Tibial artery (tissue), 4 donors: ENCODE data around the gene CARD9.

Source experiments
- DNase-seq, 2 donors: peaks; one replicate each; pipeline ENCODE4 v3.0.0-alpha.2; 2019
- H3K27ac ChIP-seq, 2 donors: fragments of 200-600 bp; sonication (generic) in 1 of 2; 1 replicate in 1 of 2; 2 replicates in 1 of 2; pipeline ENCODE4 v1.5.1; 2018 to 2019; ENCODE audit warnings: mild to moderate bottlenecking in 1 of 2
- H3K27me3 ChIP-seq, 2 donors: fragments of 200-600 bp; sonication (generic) in 1 of 2; one replicate each; pipeline versions ENCODE4 v1.5.1 to v1.6.0; 2016 to 2019
- H3K36me3 ChIP-seq, 3 donors: fragments of 200-600 bp; sonication (generic) in 2 of 3; one replicate each; pipeline ENCODE4 v1.5.1; 2016 to 2019; ENCODE audit warnings: mild to moderate bottlenecking in 2 of 3
- H3K4me1 ChIP-seq, 4 donors: fragments of 200-600 bp; sonication (generic) in 2 of 4; 1 replicate in 3 of 4; 2 replicates in 1 of 4; pipeline ENCODE4 v1.5.1; 2016 to 2019
- H3K4me3 ChIP-seq, 2 donors: fragments of 200-600 bp; sonication (generic) in 1 of 2; 1 replicate in 1 of 2; 2 replicates in 1 of 2; pipeline ENCODE4 v1.5.1; 2018 to 2019; ENCODE audit warnings: mild to moderate bottlenecking in 2 of 2
- H3K9me3 ChIP-seq, 3 donors: fragments of 200-600 bp; sonication (generic) in 1 of 3; one replicate each; pipeline ENCODE4 v1.5.1; 2016 to 2019
- intact Hi-C: fragments of 100-400 bp; cut with DNase I; formaldehyde crosslinking; loops from one replicate; pipeline ENCODE4 v1.15.0; 2023; ENCODE audit warnings: low total_unique reads
- TF ChIP-seq, protein P1 (sequence below), 2 experiments: fragments of 200-600 bp in 1 of 2; fragments of 450-650 bp in 1 of 2; IDR thresholded peaks; one replicate each; pipeline ENCODE4 v1.5.1; 2017 to 2019; ENCODE audit warnings: antibody characterized with exemption in 2 of 2, mild to moderate bottlenecking in 1 of 2, moderate library complexity in 1 of 2

CARD9 gene

DNA sequence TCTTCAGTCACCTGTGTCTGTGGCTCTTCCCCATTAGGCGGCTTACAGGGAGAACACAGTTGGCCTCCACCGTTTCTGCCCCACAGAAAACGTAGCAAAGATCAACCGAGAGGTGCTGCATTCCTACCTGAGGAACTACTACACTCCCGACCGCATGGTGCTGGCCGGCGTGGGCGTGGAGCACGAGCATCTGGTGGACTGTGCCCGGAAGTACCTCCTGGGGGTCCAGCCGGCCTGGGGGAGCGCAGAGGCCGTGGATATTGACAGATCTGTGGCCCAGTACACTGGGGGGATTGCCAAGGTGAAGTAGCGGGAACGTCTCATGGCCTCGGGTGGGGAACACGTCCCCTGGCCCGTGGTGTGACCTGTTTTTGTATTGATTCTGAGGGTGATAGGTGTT, 43.4 kb upstream of the CARD9 start:
- Histone ChIP-seq H3K4me3 (no peak overlapping the region), H3K9me3 (no peaks in the 10 kb centered on the region), H3K27ac (no peak overlapping the region), H3K4me1 (peaks cover 0 to 5% (median 1%) of the 10 kb centered on the region in 4 donors), H3K27me3 (no peaks in the 10 kb centered on the region), H3K36me3 (peaks cover 83 to 94% (median 93%) of the 10 kb centered on the region in 3 donors)
- DNase-seq: no peak
- TF ChIP-seq, protein P1, sequence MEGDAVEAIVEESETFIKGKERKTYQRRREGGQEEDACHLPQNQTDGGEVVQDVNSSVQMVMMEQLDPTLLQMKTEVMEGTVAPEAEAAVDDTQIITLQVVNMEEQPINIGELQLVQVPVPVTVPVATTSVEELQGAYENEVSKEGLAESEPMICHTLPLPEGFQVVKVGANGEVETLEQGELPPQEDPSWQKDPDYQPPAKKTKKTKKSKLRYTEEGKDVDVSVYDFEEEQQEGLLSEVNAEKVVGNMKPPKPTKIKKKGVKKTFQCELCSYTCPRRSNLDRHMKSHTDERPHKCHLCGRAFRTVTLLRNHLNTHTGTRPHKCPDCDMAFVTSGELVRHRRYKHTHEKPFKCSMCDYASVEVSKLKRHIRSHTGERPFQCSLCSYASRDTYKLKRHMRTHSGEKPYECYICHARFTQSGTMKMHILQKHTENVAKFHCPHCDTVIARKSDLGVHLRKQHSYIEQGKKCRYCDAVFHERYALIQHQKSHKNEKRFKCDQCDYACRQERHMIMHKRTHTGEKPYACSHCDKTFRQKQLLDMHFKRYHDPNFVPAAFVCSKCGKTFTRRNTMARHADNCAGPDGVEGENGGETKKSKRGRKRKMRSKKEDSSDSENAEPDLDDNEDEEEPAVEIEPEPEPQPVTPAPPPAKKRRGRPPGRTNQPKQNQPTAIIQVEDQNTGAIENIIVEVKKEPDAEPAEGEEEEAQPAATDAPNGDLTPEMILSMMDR (IDR thresholded peaks at IDR 0.05): no peak
- intact Hi-C loops: no loop called here

DNA sequence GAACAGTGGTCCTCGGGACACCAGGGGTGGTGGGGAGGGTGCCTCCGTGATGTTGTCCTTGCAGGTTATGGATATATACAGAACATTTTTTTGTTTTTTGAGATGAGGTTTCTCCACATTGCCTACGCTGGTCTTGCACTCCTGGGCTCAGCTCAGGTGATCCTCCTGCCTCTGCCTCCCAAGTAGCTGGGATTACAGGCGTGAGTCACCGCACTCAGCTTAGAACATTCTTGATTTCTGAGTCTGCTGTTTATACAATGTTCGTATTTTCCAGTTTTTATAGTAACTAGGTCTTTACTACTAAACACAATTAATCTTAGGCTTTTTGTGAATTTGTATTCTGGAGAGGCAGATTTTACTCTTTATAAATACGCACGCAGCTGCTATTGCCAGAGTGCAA, 43.0 kb upstream of the CARD9 start:
- Histone ChIP-seq H3K36me3 (peaks cover 78 to 89% (median 88%) of the 10 kb centered on the region in 3 donors), H3K9me3 (no peaks in the 10 kb centered on the region), H3K27ac (no peak overlapping the region), H3K4me1 (peaks cover 0 to 10% (median 5%) of the 10 kb centered on the region in 4 donors), H3K4me3 (no peak overlapping the region), H3K27me3 (no peaks in the 10 kb centered on the region)
- DNase-seq: no peak
- intact Hi-C loops: no loop called here
- TF ChIP-seq, protein P1 (IDR thresholded peaks at IDR 0.05): no peak

DNA sequence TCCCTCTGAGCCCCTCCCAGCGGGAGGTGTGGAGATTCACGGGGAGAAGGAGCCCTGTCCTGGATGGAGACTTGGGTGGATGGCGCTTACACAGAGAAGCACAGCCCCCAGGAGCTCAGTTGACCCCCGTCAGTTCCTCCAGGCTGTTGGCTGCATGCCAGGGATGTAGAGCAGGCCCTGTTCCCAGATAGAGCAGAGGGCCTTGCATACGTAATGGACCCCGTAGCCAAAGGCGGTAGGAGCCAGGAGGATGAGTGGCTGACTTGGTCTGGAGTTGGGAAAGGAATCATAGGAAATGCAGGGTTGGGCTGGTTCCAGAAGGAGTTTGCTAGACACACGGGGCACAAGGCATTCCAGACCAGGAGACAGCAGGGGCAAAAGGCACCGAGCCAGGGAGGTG, 39.5 kb upstream of the CARD9 start:
- H3K27ac ChIP-seq: no peak overlapping the region

DNA sequence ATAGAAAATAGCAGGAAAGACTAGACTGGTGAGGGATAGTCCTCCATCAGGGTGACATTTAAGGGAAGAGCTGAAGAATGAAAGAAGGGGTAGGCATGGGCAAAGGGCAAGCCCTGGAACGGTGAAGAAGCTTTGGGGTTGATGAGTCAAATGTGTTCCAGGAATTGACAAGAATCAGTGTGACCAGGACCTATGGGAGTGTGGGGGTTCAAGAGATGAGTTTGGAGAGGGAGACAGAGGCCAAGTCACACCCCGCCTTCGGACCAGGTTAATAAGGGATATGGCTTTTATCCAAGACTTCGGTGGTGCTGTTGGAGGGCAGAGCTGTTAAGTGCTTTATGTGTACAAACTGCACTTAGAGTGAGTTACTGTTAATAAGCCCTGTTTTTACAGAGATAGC, 37.9 kb upstream of the CARD9 start:
- H3K4me3 ChIP-seq: peak overlapping the region; percentile 69 to 84
- H3K9me3 ChIP-seq: no peaks in the 10 kb centered on the region
- TF ChIP-seq, protein P1 (IDR thresholded peaks at IDR 0.05): no peak
- peaks cover 35 to 55% (median 54%) of the 10 kb centered on the region in 3 donors for H3K36me3 ChIP-seq
- no peak for DNase-seq
- intact Hi-C loops: no loop called here
- H3K27me3 ChIP-seq: no peaks in the 10 kb centered on the region
- H3K27ac ChIP-seq: peak overlapping the region in 1 of 2 donors; percentile 79
- peaks cover 0 to 29% (median 24%) of the 10 kb centered on the region in 4 donors for H3K4me1 ChIP-seq

More for the DNA sequence above, 39.5 kb upstream of the CARD9 start:
- no peaks in the 10 kb centered on the region for H3K9me3 ChIP-seq
- H3K4me3 ChIP-seq: no peak overlapping the region
- DNase-seq: no peak
- H3K27me3 ChIP-seq: no peaks in the 10 kb centered on the region
- TF ChIP-seq, protein P1 (IDR thresholded peaks at IDR 0.05): no peak
- peaks cover 45 to 58% (median 55%) of the 10 kb centered on the region in 3 donors for H3K36me3 ChIP-seq
- intact Hi-C loops: no loop called here
- peaks cover 0 to 29% (median 24%) of the 10 kb centered on the region in 4 donors for H3K4me1 ChIP-seq

DNA sequence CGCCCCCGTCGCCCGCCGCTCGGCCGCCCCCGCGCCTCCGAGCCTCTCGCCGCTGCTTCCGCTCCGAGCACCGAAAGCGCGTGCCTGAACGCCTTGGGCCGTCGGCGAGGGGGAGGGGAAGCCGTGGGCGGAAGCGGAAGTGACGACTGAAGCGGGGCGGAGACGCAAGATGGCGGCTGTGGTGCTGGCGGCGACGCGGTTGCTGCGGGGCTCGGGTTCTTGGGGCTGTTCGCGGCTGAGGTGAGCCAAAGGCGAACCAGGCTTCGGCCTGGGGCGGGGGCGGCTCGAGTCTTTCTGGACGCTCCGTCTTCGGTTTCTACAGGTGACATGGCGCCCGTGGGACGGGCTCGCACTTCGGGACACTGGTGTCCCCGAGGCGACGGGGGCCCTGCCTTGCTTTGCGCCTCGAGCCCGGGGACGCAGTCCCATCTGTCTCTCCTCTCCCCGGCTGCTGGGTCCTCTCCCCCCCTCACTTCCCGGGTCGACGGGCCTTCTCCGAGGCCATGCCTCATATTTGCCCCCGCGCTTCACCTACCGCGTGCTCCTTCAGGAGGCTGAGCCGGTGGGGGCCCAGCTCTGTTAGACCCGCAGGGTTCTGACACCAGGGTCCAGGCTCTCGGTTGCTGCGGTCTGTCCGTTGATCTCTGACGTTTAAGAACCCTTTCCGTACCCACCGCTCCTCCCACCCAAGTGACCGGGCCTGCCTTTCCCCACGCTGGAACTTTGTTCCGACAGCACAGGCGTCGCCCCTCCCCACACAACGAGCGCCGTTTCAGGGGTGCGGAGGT, 37.2 kb upstream of the CARD9 start, which contains the start of the genes ENTR1 and PMPCA:
TSS of gene ENTR1 (minus strand) at position 115 of the 788 bp plus-strand sequence. CDS start 217 bp downstream, outside the sequence.
TSS of gene PMPCA (plus strand) at position 159 of the 788 bp plus-strand sequence. CDS start at position 170, 11 bp downstream.
- Histone ChIP-seq H3K27ac (peak within 1 kb of the TSS; percentile 79 to 87), H3K9me3 (no peaks in the 10 kb centered on the region), H3K4me3 (peak within 1 kb of the TSS; percentile 69 to 84), H3K4me1 (peaks cover 0 to 29% (median 24%) of the 10 kb centered on the region in 4 donors), H3K27me3 (no peaks in the 10 kb centered on the region), H3K36me3 (peaks cover 31 to 55% (median 48%) of the 10 kb centered on the region in 3 donors)
- TF ChIP-seq, protein P1 (IDR thresholded peaks at IDR 0.05): no peak
- DNase-seq: peak; percentile 90 to 94
- intact Hi-C loops: no loop called here
